NCI-H2196 (cell line): Measurements from ENCODE around the gene BZW2.
A peak's percentile ranks its signal among the peaks of the same experiment; 100 is the strongest.

Experiments used
- DNase-seq: peaks from one replicate; lab custom pipeline; 2025; ENCODE audit not compliant: unreplicated experiment; lab: John Stamatoyannopoulos, UW

BZW2 gene

DNA sequence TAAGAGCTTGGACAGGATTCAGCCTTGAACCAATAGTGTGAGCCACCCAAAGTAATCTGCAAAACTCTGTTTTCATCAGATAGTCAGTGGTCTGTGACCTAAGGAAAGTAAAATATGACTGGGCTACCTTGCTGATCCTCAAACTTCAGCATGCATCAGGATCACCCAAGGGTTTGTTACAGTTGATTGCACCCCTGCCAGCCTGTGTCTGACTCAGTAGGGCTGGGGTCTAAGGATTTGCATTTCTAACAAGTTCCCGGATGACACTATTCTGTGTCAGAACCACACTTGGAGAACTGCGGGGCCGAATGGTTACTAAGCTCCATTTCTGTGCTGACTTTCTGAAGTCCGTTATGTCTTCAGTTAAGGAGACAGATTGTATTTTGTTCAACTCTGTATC, 66.9 kb downstream of the BZW2 start:
- DNase-seq = no peak

- DNase-seq = no peak
Measured at GRCh38 chr7:16715928-16716327, 69.9 kb downstream of the BZW2 start.

GRCh38 chr7:16718111-16718656, 72.2 kb downstream of the BZW2 start:
- DNase-seq = no peak

DNA sequence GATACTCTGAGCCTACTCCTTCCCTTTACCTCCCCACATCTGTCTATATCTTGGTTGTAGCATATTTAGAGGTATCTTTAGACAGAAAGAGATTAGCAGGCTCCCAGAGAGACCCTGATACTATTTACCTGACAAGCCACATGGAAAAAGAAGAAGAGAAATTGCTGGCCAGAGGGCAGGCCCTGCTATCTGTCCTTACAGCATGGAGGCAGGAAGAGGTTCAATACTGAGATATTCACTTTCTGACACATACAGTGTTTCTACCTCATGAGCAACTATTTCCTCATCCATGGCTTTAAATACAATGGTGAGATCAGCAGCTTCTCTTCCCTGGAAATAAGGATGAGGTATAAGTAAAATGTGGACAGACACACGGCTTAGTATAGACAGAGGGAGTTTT, 73.7 kb downstream of the BZW2 start:
- no peak for DNase-seq

DNA sequence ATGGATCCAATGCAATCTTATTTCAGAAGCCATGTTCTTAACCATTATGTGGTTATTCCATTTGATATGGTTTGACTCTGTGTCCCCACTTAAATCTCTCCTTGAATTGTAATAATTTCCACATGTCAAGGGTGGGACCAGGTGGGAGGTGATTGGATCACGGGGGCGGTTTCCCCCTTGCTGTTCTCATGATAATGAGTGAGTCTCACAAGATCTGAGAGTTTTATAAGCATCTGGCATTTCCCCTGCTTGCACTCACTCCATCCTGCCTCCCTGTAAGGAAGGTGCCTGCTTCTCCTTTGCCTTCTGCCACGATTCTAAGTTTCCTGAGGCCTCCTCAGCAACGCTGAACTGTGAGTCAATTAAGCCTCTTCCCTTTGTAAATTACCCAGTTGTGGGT, 75.6 kb downstream of the BZW2 start:
- DNase-seq = no peak

DNA sequence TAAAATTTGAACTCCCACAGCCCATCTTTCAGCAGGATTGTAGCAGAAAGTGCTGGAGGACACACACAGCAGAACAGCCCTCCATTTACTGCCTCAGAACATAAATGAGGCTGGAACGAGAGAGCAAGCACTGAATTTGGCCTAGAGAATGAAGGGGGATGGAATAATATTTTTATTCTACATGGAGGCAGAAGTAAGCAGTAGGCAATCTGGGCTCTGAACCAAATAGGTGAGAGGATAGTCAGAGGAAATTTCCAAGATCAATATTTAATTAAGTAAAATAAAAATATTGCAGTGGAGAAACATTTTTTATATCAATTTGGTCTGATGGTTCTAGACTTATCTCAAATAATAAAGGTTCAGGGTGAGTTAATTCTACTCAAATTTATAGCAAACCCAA, 78.4 kb downstream of the BZW2 start:
- DNase-seq = no peak

- DNase-seq = no peak
Measured at GRCh38 chr7:16726189-16726588, 80.2 kb downstream of the BZW2 start.

DNA sequence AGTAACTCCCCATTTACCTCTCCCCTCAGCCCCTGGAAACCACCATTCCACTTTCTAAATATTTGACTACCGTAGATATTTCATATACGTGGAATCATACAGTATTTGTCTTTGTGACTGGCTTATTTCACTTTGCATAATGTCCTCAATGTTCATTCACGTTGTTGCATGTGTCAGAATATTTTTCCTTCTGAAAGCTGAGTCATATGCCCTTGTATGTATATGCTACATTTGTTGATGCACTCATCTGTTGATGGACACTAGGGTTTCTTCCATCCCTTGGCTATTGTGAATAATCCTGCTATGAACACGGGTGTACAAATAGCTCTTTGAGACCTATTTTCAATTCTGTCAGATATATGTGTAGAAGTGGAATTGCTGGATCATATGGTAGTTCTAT, 81.8 kb downstream of the BZW2 start:
- DNase-seq = no peak

DNA sequence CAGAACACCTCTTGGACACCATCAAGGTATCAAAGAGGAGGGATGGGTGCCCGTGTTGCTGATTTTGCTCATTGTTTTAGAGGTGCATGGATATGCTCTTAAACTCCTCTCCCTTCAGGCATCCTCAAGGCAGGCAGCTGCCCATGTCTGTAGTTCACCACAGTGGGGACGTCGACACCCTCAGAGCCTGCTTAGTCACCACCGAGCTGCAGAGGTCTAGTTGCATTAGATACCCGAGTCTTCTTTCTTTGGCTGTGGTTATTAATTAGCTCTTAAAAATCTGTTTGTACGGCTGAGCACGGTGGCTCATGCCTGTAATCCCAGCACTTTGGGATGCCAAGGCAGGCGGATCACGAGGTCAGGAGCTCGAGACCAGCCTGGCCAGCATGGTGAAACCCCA, 82.8 kb downstream of the BZW2 start:
- no peak for DNase-seq

DNA sequence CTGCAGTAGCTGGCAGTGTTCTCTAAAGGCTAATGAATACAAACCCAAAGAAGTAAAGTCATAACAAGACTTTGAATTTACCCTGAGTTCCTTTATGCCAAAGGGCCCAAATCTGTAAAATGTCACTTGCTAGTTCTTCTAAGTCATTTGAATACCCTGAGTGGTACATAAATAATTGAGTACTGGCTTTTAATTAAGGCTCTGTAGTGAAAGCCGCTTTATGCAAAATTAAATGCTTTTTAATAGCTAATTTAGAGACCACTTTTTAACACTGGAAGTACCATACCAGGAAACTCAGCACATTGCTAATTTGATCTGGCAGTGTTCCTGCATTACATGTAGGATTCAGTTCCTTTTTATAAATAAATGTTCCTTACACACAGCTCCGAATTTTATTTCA, 83.6 kb downstream of the BZW2 start:
- DNase-seq = no peak

GRCh38 chr7:16730937-16731336, 85.0 kb downstream of the BZW2 start:
- DNase-seq = no peak

DNA sequence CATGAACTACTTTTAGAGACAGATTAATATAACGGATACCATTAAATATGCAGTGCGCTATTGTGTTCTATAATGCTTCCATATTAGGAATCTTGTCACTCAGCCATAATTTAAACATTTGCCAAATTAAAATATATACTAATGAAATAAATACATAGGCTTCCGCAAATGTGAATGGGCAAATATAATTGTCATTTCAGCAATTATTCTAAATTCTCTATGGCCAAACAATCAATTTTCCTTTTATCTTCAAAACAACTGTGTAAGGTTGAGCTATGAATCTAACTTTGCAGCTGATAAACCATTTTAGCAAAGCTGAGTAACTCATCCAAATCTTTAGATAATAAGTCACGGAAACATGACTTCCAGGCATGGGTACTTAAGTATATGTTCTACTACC, 86.8 kb downstream of the BZW2 start:
- DNase-seq = no peak

GRCh38 chr7:16734148-16734726, 88.3 kb downstream of the BZW2 start:
- DNase-seq = peak; percentile 5

DNA sequence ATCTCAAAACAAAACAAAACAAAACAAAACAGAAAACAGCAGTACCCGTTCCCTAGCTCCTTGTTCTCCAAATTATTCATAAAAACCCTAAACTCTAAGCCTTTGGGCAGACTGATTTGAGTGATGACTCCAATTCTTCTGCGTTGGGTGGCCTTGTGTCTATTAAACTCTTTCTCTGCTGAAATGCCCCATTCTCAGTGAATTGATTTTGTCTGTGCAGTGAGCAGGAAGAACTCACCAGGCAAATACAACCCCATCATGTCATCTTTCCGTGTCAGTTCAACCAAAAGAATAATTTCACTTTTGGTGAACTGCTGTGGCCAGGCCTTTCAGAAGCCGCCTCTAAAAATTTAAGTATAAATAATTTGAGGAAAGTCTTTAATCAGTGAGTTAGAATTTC, 89.0 kb downstream of the BZW2 start:
- DNase-seq = no peak

DNA sequence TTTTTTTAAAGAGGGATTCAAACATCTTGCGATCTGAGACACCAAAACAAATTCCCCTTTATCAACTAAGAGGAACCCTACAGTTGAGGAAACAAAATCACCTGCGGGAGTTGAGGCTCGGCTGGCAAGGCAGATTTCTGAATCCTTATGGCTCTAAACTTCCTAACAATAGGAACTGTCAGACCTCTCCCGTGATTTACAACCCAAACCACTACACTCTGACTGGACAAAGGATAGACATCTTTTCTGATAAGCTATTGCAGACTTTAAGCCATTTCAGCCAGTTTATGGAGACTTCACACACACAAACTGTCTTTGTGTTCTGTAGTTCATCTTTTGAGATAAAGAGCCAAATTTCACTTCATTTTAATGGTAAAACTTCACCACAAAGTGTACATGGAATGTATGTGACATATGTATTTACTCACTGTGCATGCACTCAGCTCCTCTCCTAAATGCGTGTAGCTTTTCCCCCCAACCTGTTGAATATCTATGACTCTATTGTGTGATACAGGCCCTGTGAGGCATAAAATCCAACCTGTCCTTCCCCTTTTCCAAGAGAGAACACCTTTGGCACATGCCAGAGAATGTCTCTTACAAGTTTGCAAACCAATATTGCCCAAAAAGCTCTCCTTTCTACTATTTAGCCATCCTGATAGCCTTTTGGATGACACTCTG, 92.2 kb downstream of the BZW2 start:
- DNase-seq = no peak

DNA sequence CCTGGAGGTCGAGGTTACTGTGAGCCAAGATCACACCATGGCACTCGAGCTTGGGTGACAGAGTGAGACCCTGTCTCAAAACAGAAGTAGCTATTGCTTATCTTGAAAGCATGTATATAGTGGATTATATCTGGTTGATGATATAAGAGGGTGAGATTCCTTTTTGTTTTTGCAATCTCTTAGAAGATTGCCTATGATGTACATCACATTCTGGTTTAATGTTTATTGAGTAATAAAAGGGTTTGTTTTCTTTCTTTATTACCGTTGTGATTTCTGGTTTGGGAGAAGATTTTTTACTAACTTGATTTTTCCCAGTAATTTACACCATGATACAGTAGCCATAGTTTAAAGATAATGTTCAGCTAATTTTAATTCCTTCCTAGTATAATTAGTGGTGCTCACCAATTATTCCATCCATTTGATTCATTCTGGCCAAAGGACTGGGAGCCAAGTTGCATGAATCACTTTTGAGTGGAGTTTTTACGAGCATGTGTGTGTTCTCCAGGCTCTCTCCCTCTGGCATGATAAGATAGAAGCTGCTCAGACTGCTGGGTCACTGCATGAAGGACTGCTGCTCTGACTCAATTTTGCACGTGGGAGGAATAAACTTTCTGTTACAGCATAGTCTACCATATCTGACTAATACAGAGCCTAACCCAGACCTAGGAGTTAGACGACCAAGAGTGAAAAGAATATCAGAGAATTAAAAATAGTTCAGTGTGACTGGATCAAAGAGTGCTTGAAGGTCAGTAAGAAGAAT, 94.1 kb downstream of the BZW2 start:
- peak; percentile 2 for DNase-seq

DNA sequence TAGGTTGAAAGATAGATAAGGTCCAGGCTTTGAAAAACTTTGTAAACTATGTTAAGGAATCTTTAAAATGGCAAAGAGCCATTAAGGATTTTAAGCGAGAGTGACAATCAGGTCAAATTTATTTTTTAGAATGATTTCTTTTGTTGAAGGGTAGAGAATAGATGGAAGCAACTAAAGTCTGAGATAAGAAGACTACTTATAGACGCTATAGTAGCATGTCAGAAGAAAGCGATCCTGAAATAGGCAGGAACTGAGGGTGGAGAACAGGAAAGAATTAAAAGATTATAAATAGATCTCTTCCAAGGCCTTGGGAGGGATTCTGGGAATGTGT, 94.6 kb downstream of the BZW2 start:
- no peak for DNase-seq

GRCh38 chr7:16740996-16741395, 95.0 kb downstream of the BZW2 start:
- no peak for DNase-seq

GRCh38 chr7:16741676-16742075, 95.7 kb downstream of the BZW2 start:
- no peak for DNase-seq

GRCh38 chr7:16742547-16742946, 96.6 kb downstream of the BZW2 start:
- DNase-seq = no peak

GRCh38 chr7:16743236-16743635, 97.3 kb downstream of the BZW2 start:
- no peak for DNase-seq

DNA sequence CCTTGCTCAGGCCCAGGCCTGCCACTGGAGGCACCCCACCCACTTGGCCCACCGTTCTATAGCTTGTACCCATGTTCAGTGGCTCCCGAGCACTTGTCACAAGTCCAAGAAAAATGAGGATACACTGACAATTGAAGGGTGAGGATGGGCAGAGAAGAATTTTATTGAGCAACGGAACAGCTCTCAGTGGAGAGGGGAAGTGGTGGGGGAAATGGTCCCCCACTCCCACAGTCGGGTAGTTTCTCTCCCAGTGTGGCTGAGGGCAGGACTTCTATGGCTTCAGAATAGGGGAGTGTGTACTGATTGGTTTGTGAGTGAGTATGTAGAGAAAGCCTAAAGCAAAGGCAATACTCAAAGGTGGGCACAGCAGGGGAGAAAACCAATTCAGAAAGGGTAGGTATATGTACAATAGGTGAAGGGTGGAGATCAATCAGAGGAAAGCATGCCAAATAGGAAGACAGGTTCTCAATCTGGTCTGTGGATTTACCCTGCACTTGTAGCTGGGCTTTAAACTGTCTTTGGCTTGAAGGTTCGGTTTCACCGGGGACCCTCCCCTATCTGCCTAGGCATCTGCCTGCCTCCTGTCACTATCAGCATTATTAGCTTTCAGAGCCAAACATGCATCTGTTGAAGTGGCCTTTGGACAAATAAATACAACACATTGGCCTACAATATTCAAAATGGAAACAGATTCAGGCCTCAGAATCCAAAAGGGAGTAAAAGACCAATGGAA, 98.7 kb downstream of the BZW2 start:
- DNase-seq = no peak
